Stimulated activated CD4-positive, alpha-beta T cell treated with anti-CD3 and anti-CD28 coated beads, Interleukin-4, amount 100 ng/mL, for 4 hours (primary cell): ENCODE data around the gene PDGFD.

Experiments
- DNase-seq, 2 experiments: peaks; one replicate each; pipeline ENCODE4 v3.0.0-alpha.2; 2020

The PDGFD gene

DNA sequence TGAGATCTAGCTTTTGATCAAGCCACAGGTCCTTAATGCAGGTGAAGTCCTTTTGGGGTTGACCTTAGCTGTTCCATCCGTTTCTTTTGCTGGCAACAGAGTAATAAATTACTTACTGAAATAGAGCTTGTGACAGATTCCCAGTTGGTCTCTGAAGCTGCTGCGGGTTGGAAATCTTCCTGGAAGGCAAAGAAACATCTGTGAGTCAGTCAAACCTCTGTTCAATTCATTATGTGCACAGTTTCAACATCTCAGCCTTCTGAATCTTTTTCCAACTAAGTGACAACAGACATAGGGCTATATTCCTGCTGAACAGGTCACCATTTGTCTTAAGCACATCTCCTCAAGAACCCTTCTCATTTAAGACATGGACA, 216.4 kb downstream of the PDGFD start:
- no peak for DNase-seq

- DNase-seq = no peak
These were observed 217.0 kb downstream of the PDGFD start for GRCh38 chr11:103946793-103947545.

DNA sequence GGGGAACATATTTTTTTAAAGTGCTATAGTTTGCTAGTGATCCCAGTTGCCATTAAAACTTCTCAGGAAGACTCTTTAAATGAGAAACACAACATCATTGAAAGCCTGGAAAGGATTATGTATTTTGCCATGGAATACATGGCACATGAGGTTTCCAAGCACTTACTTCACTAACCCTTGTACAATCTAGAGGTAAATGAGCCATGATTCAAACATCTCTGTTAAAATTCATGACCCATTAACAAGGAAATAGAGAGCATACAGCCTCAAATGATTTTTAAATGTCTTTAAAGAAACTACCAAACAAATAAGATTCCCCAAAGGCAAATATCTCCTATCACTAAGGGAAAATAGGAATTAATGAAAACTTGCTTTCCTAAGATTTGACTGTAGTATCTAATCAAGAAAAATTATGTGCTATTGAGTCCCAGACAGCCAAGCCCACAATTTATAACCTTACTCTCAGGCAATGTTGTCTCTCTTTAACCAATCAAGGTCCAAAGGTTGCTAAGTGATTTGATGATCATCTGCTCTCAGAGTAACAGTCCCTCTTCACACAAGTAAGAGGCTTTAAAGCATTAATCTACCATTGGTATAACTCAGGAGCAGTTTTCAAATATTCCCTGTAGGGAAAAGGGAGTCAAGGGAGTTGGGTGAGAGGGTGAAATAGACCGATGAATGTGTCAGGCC, 219.6 kb downstream of the PDGFD start:
- no peak for DNase-seq

GRCh38 chr11:103942646-103943045, 221.3 kb downstream of the PDGFD start:
- DNase-seq = no peak

DNA sequence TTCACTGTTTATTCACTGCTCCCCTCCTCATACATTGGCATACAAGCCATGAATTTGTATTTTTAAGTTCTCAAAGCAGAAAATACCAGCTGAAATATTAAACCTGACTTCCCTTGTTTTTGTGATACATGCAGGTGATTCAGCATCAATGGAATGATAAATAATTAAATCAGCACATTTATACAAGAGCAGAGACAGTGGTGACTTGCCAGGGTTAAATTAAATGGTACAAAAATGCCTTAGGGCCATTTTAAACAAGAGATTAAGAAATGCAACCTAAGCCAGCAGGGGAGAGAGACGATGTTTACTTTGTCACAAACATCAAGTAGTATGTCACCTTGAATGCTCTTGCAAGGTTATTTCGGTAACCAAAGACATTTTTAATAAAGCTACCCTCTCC, 223.4 kb downstream of the PDGFD start:
- no peak for DNase-seq

DNA sequence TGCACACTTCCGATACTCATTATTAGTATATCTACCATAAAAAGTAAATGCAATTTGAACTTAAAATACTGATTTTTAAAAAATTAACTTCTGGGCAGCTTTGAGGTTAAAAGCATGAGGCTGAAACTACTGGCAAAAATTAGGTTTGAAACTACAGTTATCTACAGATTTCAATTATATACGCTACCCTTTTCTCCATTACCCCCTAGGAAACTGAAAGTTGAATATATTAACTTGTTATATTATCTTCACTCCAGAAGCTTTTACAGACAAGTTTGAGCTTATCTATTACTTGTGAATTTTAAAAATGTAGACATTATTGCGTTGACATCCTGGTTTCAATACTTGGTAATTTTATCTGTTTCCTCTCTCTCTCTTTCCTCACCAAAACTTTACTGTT, 224.3 kb downstream of the PDGFD start:
- no peak for DNase-seq

- DNase-seq = no peak
These were observed 227.9 kb downstream of the PDGFD start for GRCh38 chr11:103936059-103936458.

- no peak for DNase-seq
These were observed 228.7 kb downstream of the PDGFD start for GRCh38 chr11:103935219-103935618.

DNA sequence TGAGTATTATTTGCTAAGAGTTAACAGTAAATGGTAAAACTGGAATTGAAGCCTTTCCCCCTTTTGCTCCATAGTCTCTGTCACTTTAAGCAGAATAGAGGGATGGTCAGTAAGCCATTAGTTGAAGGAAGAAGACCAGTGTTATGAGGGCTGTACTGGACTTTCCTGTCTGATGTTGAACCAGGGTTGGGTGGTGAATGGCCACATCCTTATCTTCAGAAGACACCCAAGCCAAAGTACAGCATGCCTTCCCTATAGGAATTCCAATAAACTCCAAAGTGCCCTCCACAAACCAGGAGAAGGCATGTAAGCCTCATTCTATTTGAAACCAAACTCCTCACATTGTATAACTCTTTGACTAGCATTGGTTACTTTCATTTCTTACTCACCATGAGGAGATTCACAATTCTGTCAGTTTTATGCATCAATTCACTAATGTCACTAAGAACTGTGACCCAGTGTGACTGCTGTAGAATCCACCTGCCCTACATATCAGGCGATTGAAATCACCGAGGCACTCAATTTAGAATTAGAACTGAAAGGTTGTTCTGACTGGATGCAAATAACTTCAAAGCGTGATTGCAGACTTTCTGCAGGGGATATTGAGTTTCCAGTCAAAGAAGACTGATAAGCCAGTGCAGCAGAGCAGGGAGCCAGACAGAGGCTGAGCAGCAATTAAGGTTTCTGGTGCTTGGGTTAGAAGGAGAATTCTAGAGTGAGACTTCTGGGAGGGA, 234.6 kb downstream of the PDGFD start:
- DNase-seq = no peak

- DNase-seq = no peak
These were observed 235.2 kb downstream of the PDGFD start for GRCh38 chr11:103928802-103929161.

- DNase-seq = no peak
These were observed 235.7 kb downstream of the PDGFD start for GRCh38 chr11:103928040-103928801.

DNA sequence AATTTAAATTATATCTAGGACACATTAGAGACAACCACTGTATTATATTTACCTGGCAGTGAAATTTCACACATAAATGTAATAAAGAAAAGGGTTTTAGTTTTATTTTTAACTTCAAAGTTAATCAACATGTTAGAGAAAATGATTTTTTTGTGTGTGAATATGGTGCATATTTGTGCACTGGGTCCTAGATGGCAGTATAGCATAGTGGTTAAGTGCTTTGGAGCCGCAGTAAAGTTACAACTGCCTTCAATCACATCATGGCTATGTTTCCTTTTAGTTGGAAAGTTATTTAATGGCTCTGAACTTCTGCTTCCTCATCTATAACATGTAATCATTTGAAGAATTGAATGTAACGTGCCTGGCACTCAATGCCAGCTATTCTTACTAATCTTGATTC, 236.4 kb downstream of the PDGFD start:
- DNase-seq = no peak

- DNase-seq = no peak
These were observed 237.0 kb downstream of the PDGFD start for GRCh38 chr11:103926990-103927389.

GRCh38 chr11:103924166-103925013, 239.6 kb downstream of the PDGFD start:
- DNase-seq = no peak

DNA sequence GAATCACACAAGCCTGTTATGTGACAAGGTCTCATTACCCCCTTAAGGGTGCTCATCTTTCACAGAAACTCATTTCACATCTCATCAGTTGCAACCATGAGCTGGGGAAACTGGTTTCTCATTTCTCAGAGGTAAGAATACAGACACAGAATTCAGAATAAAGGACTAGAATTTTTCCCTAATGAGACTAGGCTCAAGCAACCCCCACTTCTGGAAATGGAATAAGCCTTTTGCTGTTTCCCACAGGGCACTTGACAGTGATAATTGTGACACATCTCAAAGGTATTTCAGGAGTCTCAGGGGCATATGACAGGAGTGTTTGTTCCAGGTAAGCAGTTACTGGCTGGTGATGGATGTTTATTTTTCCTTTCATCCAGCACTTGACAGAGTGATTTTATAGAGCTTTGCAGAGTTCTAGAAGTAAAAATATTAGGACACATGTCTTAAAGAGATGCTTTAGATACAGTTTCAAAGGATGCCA, 240.5 kb downstream of the PDGFD start:
- no peak for DNase-seq

- DNase-seq = no peak
These were observed 243.0 kb downstream of the PDGFD start for GRCh38 chr11:103920933-103921332.

GRCh38 chr11:103920449-103920848, 243.5 kb downstream of the PDGFD start:
- no peak for DNase-seq

DNA sequence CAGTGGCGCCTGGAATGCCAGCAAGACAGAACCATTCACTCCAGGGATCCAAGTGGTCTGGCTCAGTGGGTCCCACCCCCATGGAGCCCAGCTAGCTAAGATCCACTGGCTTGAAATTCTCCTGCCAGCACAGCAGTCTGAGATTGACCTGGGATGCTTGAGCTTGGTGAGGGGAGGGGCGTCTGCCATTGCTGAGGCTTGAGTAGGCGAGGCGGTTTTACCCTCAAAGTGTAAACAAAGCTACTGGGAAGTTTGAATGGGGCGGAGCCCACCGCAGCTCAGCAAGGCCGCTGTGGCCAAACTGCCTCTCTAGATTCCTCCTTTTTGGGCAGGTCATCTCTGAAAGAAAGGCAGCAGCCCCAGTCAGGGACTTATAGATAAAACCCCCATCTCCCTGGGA, 253.2 kb downstream of the PDGFD start:
- DNase-seq = no peak

DNA sequence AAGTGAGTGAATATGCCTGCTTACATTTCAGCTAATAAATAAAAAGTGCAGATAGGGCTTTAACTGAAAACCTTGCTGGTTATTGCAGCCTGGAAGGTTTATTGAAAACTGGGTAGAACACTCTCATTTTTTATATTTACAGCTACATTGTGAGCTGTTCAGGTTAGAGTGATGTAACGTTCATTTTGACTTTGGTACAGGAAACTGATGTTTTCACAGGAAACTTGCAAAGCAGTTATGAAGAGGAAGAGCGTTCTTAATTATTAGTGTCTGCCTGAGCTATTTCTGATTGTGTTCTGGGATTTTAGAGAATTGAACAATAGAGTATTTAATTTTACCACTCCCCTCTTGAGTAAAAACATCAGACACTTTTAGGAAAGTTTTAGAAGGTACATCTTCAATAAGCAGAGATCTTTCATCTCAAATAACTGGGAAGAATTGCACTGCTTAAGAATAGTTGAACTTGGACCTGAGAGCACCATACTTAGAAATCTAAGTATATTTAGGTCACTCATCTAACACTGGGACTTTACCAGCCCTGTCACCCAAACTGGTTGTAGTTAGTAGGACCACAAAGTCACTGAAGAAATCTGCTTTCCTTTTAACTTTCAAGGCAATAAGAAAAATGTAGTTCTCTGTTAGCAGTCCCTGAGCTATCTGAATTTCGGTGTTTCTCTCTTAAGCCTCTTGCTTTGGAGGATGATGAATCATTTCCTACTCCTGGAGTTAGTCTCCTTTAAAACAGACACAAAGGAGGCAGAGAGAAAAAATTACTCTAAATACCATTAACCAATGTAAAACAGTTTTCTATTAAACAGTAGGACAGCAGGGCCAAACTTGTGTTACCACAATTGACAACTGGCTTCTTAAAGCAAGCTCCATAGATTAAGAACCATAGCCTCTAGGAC, 256.1 kb downstream of the PDGFD start:
- DNase-seq = no peak

DNA sequence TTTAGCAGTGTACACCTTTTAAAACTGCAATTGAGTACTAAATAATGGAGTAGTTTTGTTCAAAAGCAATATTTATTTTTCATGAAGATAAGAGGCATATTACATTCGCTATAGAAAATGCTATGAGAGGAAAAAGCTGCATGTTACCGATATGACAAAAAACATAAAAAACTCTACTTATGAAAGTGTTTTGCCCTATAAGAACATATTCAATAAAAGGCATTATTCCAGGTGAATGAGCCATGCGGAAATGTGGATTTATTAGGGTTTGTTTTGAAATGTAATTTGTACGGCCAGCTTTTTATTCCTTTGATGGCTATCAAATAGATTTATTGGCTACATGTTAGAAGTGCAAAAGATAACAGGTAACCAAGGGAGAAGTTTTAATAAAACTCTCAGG, 256.8 kb downstream of the PDGFD start:
- no peak for DNase-seq

DNA sequence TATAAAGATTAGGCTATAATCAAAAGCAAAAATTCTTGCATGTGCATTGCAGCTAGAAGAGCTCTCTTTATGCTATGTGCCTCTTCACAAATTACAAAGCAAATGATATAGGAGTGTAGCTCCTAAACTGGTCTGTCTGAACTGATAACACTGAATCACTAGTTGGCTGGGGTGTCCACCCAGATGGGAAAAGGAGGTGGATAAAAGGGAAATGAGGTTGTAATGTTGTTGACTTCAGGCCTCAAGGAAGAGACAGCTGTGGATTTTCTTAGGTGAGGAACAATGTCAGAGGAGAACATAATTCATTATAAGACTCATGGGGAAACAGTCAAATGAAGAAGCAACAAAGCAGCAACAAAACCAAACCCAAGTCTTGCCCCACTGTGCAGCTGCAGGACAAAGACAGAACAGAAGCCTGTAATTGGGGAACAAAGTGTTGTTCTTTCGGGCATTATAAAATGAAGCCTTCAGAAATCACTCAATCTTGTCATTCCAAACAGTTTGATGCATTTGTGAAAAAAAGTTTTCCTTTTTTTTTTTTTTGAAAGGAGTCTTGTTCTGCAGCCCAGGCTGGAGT, 257.6 kb downstream of the PDGFD start:
- DNase-seq = no peak
